ENCODE results near the gene CYB5A.

CYB5A gene

DNA sequence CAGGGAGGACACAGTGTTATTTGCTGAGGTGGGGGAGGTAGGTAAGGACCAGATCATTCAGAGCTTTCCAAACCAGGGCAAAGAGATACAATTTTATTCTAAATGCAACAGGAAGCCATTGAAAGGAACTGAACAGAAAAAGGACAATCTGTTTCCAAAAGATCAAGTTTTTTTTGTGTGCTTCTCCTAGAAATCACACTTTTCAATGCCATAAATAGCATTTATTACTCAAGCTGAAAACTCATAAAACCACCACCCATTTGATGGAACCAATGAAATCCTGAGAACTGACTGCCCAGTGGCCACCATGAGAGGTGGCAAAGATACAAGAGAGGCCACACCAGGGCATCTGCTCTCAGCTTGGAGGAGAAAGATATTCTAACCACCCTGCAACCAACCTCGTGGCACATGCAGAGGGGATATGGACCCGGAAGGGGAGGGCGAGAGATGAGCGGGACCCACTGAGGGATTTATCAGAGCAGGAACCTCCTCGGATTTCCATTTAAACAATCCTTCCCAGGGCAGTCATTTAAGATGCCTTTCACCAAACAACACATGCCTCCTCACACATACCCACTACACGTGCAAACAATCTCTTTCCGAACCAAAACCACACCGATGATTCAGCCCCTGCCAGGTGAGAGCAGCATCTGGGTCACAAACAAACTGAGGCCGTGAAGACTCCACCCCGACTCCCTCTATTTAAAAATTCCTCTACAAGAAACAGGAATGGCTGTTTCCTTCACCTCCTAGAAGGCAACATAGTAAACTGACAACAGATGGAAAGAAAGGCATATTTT, 8.8 kb downstream of the CYB5A start:
- Histone ChIP-seq H3K36me3 (ENCODE audit: control insufficient read depth in 2 of 2, insufficient read depth in 1 of 2, low read length in 2 of 2) (no peaks in the 10 kb centered on the region), H3K4me3 (ENCODE audit: low read depth, low read length) (no peak overlapping the region), H3K27ac (ENCODE audit: extremely low read depth, low read depth, low read length) (no peak overlapping the region), H3K9me3 (ENCODE audit: control insufficient read depth, insufficient read depth, low read depth, low read length) (no peaks in the 10 kb centered on the region), H3K4me1 (ENCODE audit: control insufficient read depth, insufficient read depth, low read length) (no peaks in the 10 kb centered on the region)
- CTCF ChIA-PET = interaction anchor here (0.5 to 0.8 kb wide), 2 partner anchors 13 to 54 kb away, joined by 3 to 4 read pairs; no protein-coding TSS in a partner anchor
- POLR2A ChIA-PET = no interaction called here
- TF ChIP-seq, protein P1, sequence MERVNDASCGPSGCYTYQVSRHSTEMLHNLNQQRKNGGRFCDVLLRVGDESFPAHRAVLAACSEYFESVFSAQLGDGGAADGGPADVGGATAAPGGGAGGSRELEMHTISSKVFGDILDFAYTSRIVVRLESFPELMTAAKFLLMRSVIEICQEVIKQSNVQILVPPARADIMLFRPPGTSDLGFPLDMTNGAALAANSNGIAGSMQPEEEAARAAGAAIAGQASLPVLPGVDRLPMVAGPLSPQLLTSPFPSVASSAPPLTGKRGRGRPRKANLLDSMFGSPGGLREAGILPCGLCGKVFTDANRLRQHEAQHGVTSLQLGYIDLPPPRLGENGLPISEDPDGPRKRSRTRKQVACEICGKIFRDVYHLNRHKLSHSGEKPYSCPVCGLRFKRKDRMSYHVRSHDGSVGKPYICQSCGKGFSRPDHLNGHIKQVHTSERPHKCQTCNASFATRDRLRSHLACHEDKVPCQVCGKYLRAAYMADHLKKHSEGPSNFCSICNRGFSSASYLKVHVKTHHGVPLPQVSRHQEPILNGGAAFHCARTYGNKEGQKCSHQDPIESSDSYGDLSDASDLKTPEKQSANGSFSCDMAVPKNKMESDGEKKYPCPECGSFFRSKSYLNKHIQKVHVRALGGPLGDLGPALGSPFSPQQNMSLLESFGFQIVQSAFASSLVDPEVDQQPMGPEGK (tag by site-specific recombination; IDR thresholded peaks at IDR 0.05) = no peak
- TF ChIP-seq ZNF416 (tag by site-specific recombination; IDR thresholded peaks at IDR 0.05) (no peak), GLI4 (tag by site-specific recombination; IDR thresholded peaks at IDR 0.05) (no peak), ZNF202 (tag by site-specific recombination; IDR thresholded peaks at IDR 0.05; ENCODE audit: borderline replicate concordance) (no peak), OVOL3 (tag by site-specific recombination; IDR thresholded peaks at IDR 0.05) (no peak), ZNF621 (tag by site-specific recombination; IDR thresholded peaks at IDR 0.05) (no peak), ZNF792 (tag by site-specific recombination; IDR thresholded peaks at IDR 0.05) (no peak), ZNF560 (tag by site-specific recombination; IDR thresholded peaks at IDR 0.05; ENCODE audit: borderline replicate concordance) (no peak), GLI2 (tag by site-specific recombination; IDR thresholded peaks at IDR 0.05; ENCODE audit: borderline replicate concordance, low read depth) (no peak), ZNF174 (tag by site-specific recombination; IDR thresholded peaks at IDR 0.05) (no peak), ZNF76 (tag by site-specific recombination; IDR thresholded peaks at IDR 0.05; ENCODE audit: borderline replicate concordance, low read depth) (no peak)
- TF ChIP-seq, protein P2, sequence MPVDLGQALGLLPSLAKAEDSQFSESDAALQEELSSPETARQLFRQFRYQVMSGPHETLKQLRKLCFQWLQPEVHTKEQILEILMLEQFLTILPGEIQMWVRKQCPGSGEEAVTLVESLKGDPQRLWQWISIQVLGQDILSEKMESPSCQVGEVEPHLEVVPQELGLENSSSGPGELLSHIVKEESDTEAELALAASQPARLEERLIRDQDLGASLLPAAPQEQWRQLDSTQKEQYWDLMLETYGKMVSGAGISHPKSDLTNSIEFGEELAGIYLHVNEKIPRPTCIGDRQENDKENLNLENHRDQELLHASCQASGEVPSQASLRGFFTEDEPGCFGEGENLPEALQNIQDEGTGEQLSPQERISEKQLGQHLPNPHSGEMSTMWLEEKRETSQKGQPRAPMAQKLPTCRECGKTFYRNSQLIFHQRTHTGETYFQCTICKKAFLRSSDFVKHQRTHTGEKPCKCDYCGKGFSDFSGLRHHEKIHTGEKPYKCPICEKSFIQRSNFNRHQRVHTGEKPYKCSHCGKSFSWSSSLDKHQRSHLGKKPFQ (tag by site-specific recombination; IDR thresholded peaks at IDR 0.05) = no peak
- TF ChIP-seq, protein P3, sequence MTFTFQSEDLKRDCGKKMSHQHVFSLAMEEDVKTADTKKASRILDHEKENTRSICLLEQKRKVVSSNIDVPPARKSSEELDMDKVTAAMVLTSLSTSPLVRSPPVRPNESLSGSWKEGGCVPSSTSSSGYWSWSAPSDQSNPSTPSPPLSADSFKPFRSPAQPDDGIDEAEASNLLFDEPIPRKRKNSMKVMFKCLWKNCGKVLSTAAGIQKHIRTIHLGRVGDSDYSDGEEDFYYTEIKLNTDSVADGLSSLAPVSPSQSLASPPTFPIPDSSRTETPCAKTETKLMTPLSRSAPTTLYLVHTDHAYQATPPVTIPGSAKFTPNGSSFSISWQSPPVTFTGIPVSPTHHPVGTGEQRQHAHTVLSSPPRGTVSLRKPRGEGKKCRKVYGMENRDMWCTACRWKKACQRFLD (tag by site-specific recombination; IDR thresholded peaks at IDR 0.05) = no peak
- TF ChIP-seq, protein P4, sequence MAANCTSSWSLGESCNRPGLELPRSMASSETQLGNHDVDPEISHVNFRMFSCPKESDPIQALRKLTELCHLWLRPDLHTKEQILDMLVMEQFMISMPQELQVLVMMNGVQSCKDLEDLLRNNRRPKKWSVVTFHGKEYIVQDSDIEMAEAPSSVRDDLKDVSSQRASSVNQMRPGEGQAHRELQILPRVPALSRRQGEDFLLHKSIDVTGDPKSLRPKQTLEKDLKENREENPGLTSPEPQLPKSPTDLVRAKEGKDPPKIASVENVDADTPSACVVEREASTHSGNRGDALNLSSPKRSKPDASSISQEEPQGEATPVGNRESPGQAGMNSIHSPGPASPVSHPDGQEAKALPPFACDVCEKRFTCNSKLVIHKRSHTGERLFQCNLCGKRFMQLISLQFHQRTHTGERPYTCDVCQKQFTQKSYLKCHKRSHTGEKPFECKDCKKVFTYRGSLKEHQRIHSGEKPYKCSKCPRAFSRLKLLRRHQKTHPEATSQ (tag by site-specific recombination; IDR thresholded peaks at IDR 0.05) = no peak
- TF ChIP-seq, protein P5, sequence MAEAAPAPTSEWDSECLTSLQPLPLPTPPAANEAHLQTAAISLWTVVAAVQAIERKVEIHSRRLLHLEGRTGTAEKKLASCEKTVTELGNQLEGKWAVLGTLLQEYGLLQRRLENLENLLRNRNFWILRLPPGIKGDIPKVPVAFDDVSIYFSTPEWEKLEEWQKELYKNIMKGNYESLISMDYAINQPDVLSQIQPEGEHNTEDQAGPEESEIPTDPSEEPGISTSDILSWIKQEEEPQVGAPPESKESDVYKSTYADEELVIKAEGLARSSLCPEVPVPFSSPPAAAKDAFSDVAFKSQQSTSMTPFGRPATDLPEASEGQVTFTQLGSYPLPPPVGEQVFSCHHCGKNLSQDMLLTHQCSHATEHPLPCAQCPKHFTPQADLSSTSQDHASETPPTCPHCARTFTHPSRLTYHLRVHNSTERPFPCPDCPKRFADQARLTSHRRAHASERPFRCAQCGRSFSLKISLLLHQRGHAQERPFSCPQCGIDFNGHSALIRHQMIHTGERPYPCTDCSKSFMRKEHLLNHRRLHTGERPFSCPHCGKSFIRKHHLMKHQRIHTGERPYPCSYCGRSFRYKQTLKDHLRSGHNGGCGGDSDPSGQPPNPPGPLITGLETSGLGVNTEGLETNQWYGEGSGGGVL (tag by site-specific recombination; IDR thresholded peaks at IDR 0.05) = no peak
- TF ChIP-seq, protein P6, sequence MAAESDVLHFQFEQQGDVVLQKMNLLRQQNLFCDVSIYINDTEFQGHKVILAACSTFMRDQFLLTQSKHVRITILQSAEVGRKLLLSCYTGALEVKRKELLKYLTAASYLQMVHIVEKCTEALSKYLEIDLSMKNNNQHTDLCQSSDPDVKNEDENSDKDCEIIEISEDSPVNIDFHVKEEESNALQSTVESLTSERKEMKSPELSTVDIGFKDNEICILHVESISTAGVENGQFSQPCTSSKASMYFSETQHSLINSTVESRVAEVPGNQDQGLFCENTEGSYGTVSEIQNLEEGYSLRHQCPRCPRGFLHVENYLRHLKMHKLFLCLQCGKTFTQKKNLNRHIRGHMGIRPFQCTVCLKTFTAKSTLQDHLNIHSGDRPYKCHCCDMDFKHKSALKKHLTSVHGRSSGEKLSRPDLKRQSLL (tag by site-specific recombination; IDR thresholded peaks at IDR 0.05) = no peak
- TF ChIP-seq, protein P7, sequence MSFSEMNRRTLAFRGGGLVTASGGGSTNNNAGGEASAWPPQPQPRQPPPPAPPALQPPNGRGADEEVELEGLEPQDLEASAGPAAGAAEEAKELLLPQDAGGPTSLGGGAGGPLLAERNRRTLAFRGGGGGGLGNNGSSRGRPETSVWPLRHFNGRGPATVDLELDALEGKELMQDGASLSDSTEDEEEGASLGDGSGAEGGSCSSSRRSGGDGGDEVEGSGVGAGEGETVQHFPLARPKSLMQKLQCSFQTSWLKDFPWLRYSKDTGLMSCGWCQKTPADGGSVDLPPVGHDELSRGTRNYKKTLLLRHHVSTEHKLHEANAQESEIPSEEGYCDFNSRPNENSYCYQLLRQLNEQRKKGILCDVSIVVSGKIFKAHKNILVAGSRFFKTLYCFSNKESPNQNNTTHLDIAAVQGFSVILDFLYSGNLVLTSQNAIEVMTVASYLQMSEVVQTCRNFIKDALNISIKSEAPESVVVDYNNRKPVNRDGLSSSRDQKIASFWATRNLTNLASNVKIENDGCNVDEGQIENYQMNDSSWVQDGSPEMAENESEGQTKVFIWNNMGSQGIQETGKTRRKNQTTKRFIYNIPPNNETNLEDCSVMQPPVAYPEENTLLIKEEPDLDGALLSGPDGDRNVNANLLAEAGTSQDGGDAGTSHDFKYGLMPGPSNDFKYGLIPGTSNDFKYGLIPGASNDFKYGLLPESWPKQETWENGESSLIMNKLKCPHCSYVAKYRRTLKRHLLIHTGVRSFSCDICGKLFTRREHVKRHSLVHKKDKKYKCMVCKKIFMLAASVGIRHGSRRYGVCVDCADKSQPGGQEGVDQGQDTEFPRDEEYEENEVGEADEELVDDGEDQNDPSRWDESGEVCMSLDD (tag by site-specific recombination; IDR thresholded peaks at IDR 0.05) = no peak
- TF ChIP-seq, protein P8, sequence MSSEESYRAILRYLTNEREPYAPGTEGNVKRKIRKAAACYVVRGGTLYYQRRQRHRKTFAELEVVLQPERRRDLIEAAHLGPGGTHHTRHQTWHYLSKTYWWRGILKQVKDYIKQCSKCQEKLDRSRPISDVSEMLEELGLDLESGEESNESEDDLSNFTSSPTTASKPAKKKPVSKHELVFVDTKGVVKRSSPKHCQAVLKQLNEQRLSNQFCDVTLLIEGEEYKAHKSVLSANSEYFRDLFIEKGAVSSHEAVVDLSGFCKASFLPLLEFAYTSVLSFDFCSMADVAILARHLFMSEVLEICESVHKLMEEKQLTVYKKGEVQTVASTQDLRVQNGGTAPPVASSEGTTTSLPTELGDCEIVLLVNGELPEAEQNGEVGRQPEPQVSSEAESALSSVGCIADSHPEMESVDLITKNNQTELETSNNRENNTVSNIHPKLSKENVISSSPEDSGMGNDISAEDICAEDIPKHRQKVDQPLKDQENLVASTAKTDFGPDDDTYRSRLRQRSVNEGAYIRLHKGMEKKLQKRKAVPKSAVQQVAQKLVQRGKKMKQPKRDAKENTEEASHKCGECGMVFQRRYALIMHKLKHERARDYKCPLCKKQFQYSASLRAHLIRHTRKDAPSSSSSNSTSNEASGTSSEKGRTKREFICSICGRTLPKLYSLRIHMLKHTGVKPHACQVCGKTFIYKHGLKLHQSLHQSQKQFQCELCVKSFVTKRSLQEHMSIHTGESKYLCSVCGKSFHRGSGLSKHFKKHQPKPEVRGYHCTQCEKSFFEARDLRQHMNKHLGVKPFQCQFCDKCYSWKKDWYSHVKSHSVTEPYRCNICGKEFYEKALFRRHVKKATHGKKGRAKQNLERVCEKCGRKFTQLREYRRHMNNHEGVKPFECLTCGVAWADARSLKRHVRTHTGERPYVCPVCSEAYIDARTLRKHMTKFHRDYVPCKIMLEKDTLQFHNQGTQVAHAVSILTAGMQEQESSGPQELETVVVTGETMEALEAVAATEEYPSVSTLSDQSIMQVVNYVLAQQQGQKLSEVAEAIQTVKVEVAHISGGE (tag by site-specific recombination; conservative IDR thresholded peaks at IDR 0.05; ENCODE audit: low read depth) = no peak

Data from HEK293 (cell line).